HCT116 (cell line): ENCODE measurements around the gene EDN2. TPM values are rescaled to one million over a fixed set of nuclear protein-coding genes. Genes with fewer than 3 reads are reported as not detected.

ENCODE experiments used
- ATAC-seq: fragments of 200-7000 bp; cut with Tn5 transposase; 2 replicates; pipeline ENCODE4 v1.9.1; 2020; ENCODE audit warnings: mild to moderate bottlenecking, moderate library complexity
- BruUV-seq: library from RNA; stranded (reverse); fragments of 400-500 nt; replicated peaks from 2 replicates; lab custom pipeline; 2021; lab: Mats Ljungman, UMichigan
- CTCF ChIA-PET: fragments of 300-600 bp; sonication (Branson Sonifier 250); formaldehyde crosslinking; loops from one replicate; lab custom pipeline; 2021; ENCODE audit warnings: antibody characterized with exemption; lab: Charles Lee
- POLR2A ChIA-PET: fragments of 300-600, 350-600 bp; sonication (Branson Sonifier 250); formaldehyde crosslinking; loops from one replicate; lab custom pipeline; 2021; ENCODE audit warnings: antibody characterized with exemption; lab: Charles Lee
- RAD21 ChIA-PET, 2 experiments: fragments of 300-600 bp; sonication (Branson Sonifier 250); formaldehyde crosslinking; loops; one replicate each; lab custom pipeline; 2023; ENCODE audit warnings: low total read pairs in 2 of 2; ENCODE audit not compliant: uncharacterized antibody in 2 of 2, unreplicated experiment in 2 of 2, low non-redundant PET in 1 of 2; lab: Charles Lee
- DNase-seq: peaks from one replicate; pipeline ENCODE4 v3.0.0-alpha.2; 2010; ENCODE audit warnings: low read depth, low spot score
- H2AFZ ChIP-seq: fragments of 200-600 bp; shearing (Covaris generic), sonication (generic); 2 replicates; pipeline ENCODE4 v1.6.1; 2017; ENCODE audit warnings: low read depth, mixed run types, mixed read lengths, antibody characterized with exemption, low read length; ENCODE audit not compliant: poor library complexity, severe bottlenecking
- H3K27ac ChIP-seq: 2 replicates; pipeline ENCODE4 v1.5.1; 2012; ENCODE audit warnings: low read depth, low read length
- H3K27me3 ChIP-seq: fragments of 200-600 bp; sonication (generic); 2 replicates; pipeline ENCODE4 v1.6.1; 2016; ENCODE audit warnings: mixed run types, low read length, mixed read lengths; ENCODE audit not compliant: insufficient read depth
- H3K36me3 ChIP-seq, 2 experiments: fragments of 200-500 bp in 1 of 2; fragments of 200-600 bp in 1 of 2; sonication (Bioruptor generic) in 1 of 2; sonication (generic) in 1 of 2; 2 replicates each; pipeline versions ENCODE4 v1.5.1 to v1.6.1; 2014 to 2016; ENCODE audit warnings: low read length in 2 of 2, inconsistent platforms in 1 of 2, mixed read lengths in 1 of 2, mixed run types in 1 of 2; ENCODE audit not compliant: insufficient read depth in 2 of 2, control insufficient read depth in 1 of 2
- H3K4me1 ChIP-seq, 2 experiments: fragments of 200-600 bp in 1 of 2; sonication (generic) in 1 of 2; 2 replicates each; pipeline versions ENCODE4 v1.5.1 to v1.6.1; 2012 to 2017; ENCODE audit warnings: low read length in 2 of 2, inconsistent platforms in 1 of 2, mild to moderate bottlenecking in 1 of 2, mixed read lengths in 1 of 2, mixed run types in 1 of 2, moderate library complexity in 1 of 2; ENCODE audit not compliant: insufficient read depth in 2 of 2, control insufficient read depth in 1 of 2
- H3K4me2 ChIP-seq: fragments of 200-600 bp; sonication (generic); 2 replicates; pipeline ENCODE4 v1.6.1; 2017; ENCODE audit warnings: mixed run types, low read length, mixed read lengths
- H3K4me3 ChIP-seq, 2 experiments: fragments of 200-600 bp in 1 of 2; sonication (generic) in 1 of 2; replicated peaks in 1 of 2; 2 replicates each; pipeline ENCODE4 v1.5.1; 2011 to 2016; ENCODE audit warnings: low read length in 2 of 2, control low read depth in 1 of 2, low read depth in 1 of 2, mild to moderate bottlenecking in 1 of 2, mixed read lengths in 1 of 2, mixed run types in 1 of 2
- H3K79me2 ChIP-seq: fragments of 200-600 bp; sonication (generic); 2 replicates; pipeline ENCODE4 v1.6.1; 2017; ENCODE audit warnings: mild to moderate bottlenecking, mixed run types, low read length, moderate library complexity, mixed read lengths; ENCODE audit not compliant: insufficient read depth
- H3K9ac ChIP-seq: fragments of 200-600 bp; sonication (generic); 2 replicates; pipeline ENCODE4 v1.6.1; 2016; ENCODE audit warnings: low read length, mixed read lengths
- H3K9me2 ChIP-seq: fragments of 200-600 bp; sonication (generic), shearing (Covaris generic); 2 replicates; pipeline ENCODE4 v1.6.1; 2017; ENCODE audit warnings: mixed run types, mild to moderate bottlenecking, moderate library complexity; ENCODE audit not compliant: insufficient read depth
- H3K9me3 ChIP-seq, 2 experiments: fragments of 200-500 bp in 1 of 2; fragments of 200-600 bp in 1 of 2; sonication (Bioruptor generic) in 1 of 2; sonication (generic) in 1 of 2; 2 replicates each; pipeline ENCODE4 v1.6.1; 2014 to 2017; ENCODE audit warnings: low read length in 2 of 2, mixed read lengths in 2 of 2, inconsistent platforms in 1 of 2, low read depth in 1 of 2, mild to moderate bottlenecking in 1 of 2, mixed run types in 1 of 2, moderate library complexity in 1 of 2; ENCODE audit not compliant: control insufficient read depth in 1 of 2, insufficient read depth in 1 of 2
- H4K20me1 ChIP-seq: fragments of 200-600 bp; sonication (generic), shearing (Covaris generic); 2 replicates; pipeline ENCODE4 v1.6.1; 2017; ENCODE audit warnings: mixed run types, mild to moderate bottlenecking, moderate library complexity; ENCODE audit not compliant: insufficient read depth
- CEBPB ChIP-seq: IDR thresholded peaks from 2 replicates; pipeline ENCODE4 v1.6.1; 2012; ENCODE audit warnings: low read depth
- EGR1 ChIP-seq: IDR thresholded peaks from 2 replicates; pipeline ENCODE4 v1.6.1; 2012; ENCODE audit warnings: low read depth
- EZH2phosphoT487 ChIP-seq: fragments of 200-600 bp; IDR thresholded peaks from 2 replicates; pipeline ENCODE4 v1.6.1; 2018; ENCODE audit warnings: antibody characterized with exemption, borderline replicate concordance
- JUND ChIP-seq: IDR thresholded peaks from 2 replicates; pipeline ENCODE4 v1.6.1; 2012
- TCF7L2 ChIP-seq: IDR thresholded peaks from 2 replicates; pipeline ENCODE4 v1.7.0; 2011; ENCODE audit warnings: borderline replicate concordance, inconsistent platforms; ENCODE audit not compliant: insufficient read depth, insufficient read length; ENCODE audit errors: extremely low read depth
- intact Hi-C: fragments of 100-400 bp; cut with micrococcal nuclease; formaldehyde crosslinking; loops from 2 replicates; pipeline ENCODE4 v1.10.0; 2022
- total RNA-seq: library from RNA; stranded (reverse); gene quantifications from one replicate; pipeline ENCODE4 v1.2.1, GENCODE V29; 2021; ENCODE audit not compliant: unreplicated experiment

Gene EDN2
- total RNA-seq, 1 experiment from 2014 or later, result not detected

GRCh38 chr1:41526956-41527561 lies 42.6 kb upstream of the EDN2 start:
- no peaks in the 10 kb centered on the region for H3K9me2 ChIP-seq
- H3K9ac ChIP-seq, result no peak overlapping the region
- BruUV-seq, result no TSS peak
- no peak for DNase-seq
- no peak overlapping the region for H3K4me3 ChIP-seq
- intact Hi-C loops, result no loop called here
- no peaks in the 10 kb centered on the region for H3K9me3 ChIP-seq
- CTCF ChIA-PET, result no interaction called here
- TF ChIP-seq EGR1 (no peak), EZH2phosphoT487 (no peak), TCF7L2 (no peak)
- RAD21 ChIA-PET, result no interaction called here
- POLR2A ChIA-PET, result no interaction called here
- H4K20me1 ChIP-seq, result no peaks in the 10 kb centered on the region
- H3K27me3 ChIP-seq, result no peaks in the 10 kb centered on the region
- no peaks in the 10 kb centered on the region for H3K36me3 ChIP-seq
- H3K79me2 ChIP-seq, result no peaks in the 10 kb centered on the region
- no peaks in the 10 kb centered on the region for H3K4me1 ChIP-seq
- no peak for ATAC-seq
- no peak overlapping the region for H3K4me2 ChIP-seq
- H3K27ac ChIP-seq, result peak overlapping the region; percentile 9; the same call in 1 of the 2 replicates
- no peak overlapping the region for H2AFZ ChIP-seq

GRCh38 chr1:41525891-41526587 lies 41.6 kb upstream of the EDN2 start:
- H4K20me1 ChIP-seq, result no peaks in the 10 kb centered on the region
- no peaks in the 10 kb centered on the region for H3K9me3 ChIP-seq
- H3K27ac ChIP-seq, result no peak overlapping the region
- RAD21 ChIA-PET, result no interaction called here
- CTCF ChIA-PET, result no interaction called here
- intact Hi-C loops, result no loop called here
- H3K9me2 ChIP-seq, result no peaks in the 10 kb centered on the region
- POLR2A ChIA-PET, result no interaction called here
- no peak overlapping the region for H3K9ac ChIP-seq
- no peaks in the 10 kb centered on the region for H3K4me1 ChIP-seq
- H3K79me2 ChIP-seq, result no peaks in the 10 kb centered on the region
- no peak overlapping the region for H2AFZ ChIP-seq
- BruUV-seq, result no TSS peak
- H3K4me2 ChIP-seq, result no peak overlapping the region
- ATAC-seq, result no peak
- H3K36me3 ChIP-seq, result no peaks in the 10 kb centered on the region
- H3K27me3 ChIP-seq, result no peaks in the 10 kb centered on the region
- H3K4me3 ChIP-seq, result no peak overlapping the region
- no peak for DNase-seq
- TF ChIP-seq TCF7L2 (no peak), JUND (no peak), CEBPB (no peak)
